Thyroid gland (tissue), 4 donors: ENCODE data around the gene PCDHGA4.

Experiments used
- CTCF ChIP-seq, 6 experiments: fragments of 200-600 bp in 3 of 6; fragments of 450-650 bp in 3 of 6; sonication (generic) in 3 of 6; IDR thresholded peaks; one replicate each; pipeline ENCODE4 v1.5.1; 2016 to 2019; ENCODE audit warnings: antibody characterized with exemption in 6 of 6, mild to moderate bottlenecking in 2 of 6, inconsistent platforms in 1 of 6, moderate library complexity in 1 of 6
- POLR2A ChIP-seq, 2 donors: fragments of 450-650 bp; IDR thresholded peaks; one replicate each; pipeline ENCODE4 v1.6.1; 2017; ENCODE audit warnings: antibody characterized with exemption in 2 of 2, mild to moderate bottlenecking in 2 of 2, moderate library complexity in 1 of 2

GRCh38 chr5:141392429-141393198 lies 37.8 kb downstream of the PCDHGA4 start, which contains the start of gene PCDHGA8:
- TF ChIP-seq POLR2A (IDR thresholded peaks at IDR 0.05) (no peak), CTCF (IDR thresholded peaks at IDR 0.05) (no peak)
